ENCODE data around the gene ELMO1.

ELMO1 gene

GRCh38 chr7:37482953-37483352 lies 34.3 kb upstream of the ELMO1 start:
- CTCF ChIA-PET, result interaction anchor here (2.3 kb wide), 1 partner anchor 12 kb away, joined by 16 read pairs; no protein-coding TSS in a partner anchor
- TF ChIP-seq CTCF (IDR thresholded peaks at IDR 0.05; ENCODE audit: control extremely low read depth, extremely low read depth, low read depth, missing control alignments), result no peak
- POLR2A ChIA-PET, result no interaction called here
- DNase-seq (ENCODE audit: extremely low spot score), result no peak

- ChIA-PET CTCF (interaction anchor here (2.3 kb wide), 1 partner anchor 13 kb away, joined by 16 read pairs; no protein-coding TSS in a partner anchor), POLR2A (no interaction called here)
- no peak for DNase-seq (ENCODE audit: extremely low spot score)
- TF ChIP-seq CTCF (IDR thresholded peaks at IDR 0.05; ENCODE audit: control extremely low read depth, extremely low read depth, low read depth, missing control alignments), result no peak
Observed at GRCh38 chr7:37482505-37482904, 33.8 kb upstream of the ELMO1 start.

GRCh38 chr7:37481722-37482288 lies 33.1 kb upstream of the ELMO1 start:
- TF ChIP-seq CTCF (IDR thresholded peaks at IDR 0.05; ENCODE audit: control extremely low read depth, extremely low read depth, low read depth, missing control alignments), result no peak
- POLR2A ChIA-PET, result no interaction called here
- CTCF ChIA-PET, result interaction anchor here (1.0 to 2.3 kb wide), 2 partner anchors 13 to 23 kb away, joined by 3 to 16 read pairs; no protein-coding TSS in a partner anchor
- no peak for DNase-seq (ENCODE audit: extremely low spot score)

- no peak for TF ChIP-seq CTCF (IDR thresholded peaks at IDR 0.05; ENCODE audit: control extremely low read depth, extremely low read depth, low read depth, missing control alignments)
- ChIA-PET POLR2A (no interaction called here), CTCF (interaction anchor here (1.0 to 2.3 kb wide), 2 partner anchors 14 to 22 kb away, joined by 3 to 16 read pairs; no protein-coding TSS in a partner anchor)
- no peak for DNase-seq (ENCODE audit: extremely low spot score)
Observed at GRCh38 chr7:37481154-37481553, 32.5 kb upstream of the ELMO1 start.

- ChIA-PET POLR2A (no interaction called here), CTCF (no interaction called here)
- no peak for DNase-seq (ENCODE audit: extremely low spot score)
- no peak for TF ChIP-seq CTCF (IDR thresholded peaks at IDR 0.05; ENCODE audit: control extremely low read depth, extremely low read depth, low read depth, missing control alignments)
Observed at GRCh38 chr7:37480041-37481031, 31.7 kb upstream of the ELMO1 start.

GRCh38 chr7:37476881-37477450 lies 28.3 kb upstream of the ELMO1 start:
- no peak for TF ChIP-seq CTCF (IDR thresholded peaks at IDR 0.05; ENCODE audit: control extremely low read depth, extremely low read depth, low read depth, missing control alignments)
- DNase-seq (ENCODE audit: extremely low spot score), result no peak
- ChIA-PET POLR2A (no interaction called here), CTCF (interaction anchor here (2.6 kb wide), 1 partner anchor 19 kb away, joined by 19 read pairs; no protein-coding TSS in a partner anchor)
